Measurements from ENCODE around the gene ALPG. TPM values are rescaled to one million over a fixed set of nuclear protein-coding genes. Genes with fewer than 3 reads are reported as not detected.

The ALPG gene
- total and polyA plus RNA-seq, 2 of the 4 experiments (the other 2 are of a cell fraction): not detected

DNA sequence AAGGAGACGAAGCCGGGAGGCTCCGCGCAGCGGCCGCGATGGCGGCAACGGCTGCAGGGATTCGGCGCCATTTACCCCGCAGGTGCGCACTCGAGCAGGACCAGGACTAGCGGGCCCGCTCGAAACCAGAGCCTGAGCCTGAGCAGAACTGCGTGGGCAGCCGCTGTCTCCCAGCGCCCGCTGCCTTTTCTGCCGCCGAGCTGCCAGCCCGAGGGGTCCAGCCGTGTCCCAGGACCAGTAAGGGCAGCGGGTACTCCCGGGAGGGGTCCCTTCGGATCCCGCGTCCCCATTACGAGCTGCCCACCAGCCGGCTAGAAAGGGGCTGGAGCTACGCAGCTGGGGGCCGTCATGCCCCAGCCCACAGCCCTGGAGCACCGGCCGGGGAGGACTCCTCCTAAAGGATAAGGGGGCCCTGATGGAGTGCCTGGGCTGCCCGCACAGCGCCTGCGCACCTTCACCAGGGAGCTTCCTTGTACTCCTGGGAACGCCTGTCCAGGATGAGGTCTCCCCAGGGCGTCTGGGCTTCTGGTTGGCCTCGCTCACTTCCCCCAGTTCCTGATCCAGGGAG, 18.2 kb upstream of the ALPG start:
- TF ChIP-seq NFE2L2 (IDR thresholded peaks at IDR 0.05; ENCODE audit: low read depth, low read length): no peak
- no peak for TF ChIP-seq RFX5 (IDR thresholded peaks at IDR 0.05; ENCODE audit: low read depth, low read length)
- TF ChIP-seq, protein P1, sequence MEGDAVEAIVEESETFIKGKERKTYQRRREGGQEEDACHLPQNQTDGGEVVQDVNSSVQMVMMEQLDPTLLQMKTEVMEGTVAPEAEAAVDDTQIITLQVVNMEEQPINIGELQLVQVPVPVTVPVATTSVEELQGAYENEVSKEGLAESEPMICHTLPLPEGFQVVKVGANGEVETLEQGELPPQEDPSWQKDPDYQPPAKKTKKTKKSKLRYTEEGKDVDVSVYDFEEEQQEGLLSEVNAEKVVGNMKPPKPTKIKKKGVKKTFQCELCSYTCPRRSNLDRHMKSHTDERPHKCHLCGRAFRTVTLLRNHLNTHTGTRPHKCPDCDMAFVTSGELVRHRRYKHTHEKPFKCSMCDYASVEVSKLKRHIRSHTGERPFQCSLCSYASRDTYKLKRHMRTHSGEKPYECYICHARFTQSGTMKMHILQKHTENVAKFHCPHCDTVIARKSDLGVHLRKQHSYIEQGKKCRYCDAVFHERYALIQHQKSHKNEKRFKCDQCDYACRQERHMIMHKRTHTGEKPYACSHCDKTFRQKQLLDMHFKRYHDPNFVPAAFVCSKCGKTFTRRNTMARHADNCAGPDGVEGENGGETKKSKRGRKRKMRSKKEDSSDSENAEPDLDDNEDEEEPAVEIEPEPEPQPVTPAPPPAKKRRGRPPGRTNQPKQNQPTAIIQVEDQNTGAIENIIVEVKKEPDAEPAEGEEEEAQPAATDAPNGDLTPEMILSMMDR (conservative IDR thresholded peaks at IDR 0.05; ENCODE audit: low read depth, low read length): no peak
- no peak for TF ChIP-seq SMC3 (IDR thresholded peaks at IDR 0.05; ENCODE audit: low read depth, low read length)
- no peak for TF ChIP-seq MAZ (IDR thresholded peaks at IDR 0.05; ENCODE audit: borderline replicate concordance, low read depth, low read length)
- TF ChIP-seq POLR2A (IDR thresholded peaks at IDR 0.05; ENCODE audit: low read depth, low read length): no peak
- TF ChIP-seq MXI1 (IDR thresholded peaks at IDR 0.05; ENCODE audit: borderline replicate concordance, low read depth, low read length): no peak
- TF ChIP-seq CEBPB (IDR thresholded peaks at IDR 0.05; ENCODE audit: low read depth, low read length): no peak
- no peak for TF ChIP-seq RCOR1 (IDR thresholded peaks at IDR 0.05; ENCODE audit: insufficient replicate concordance, low read length)
- TF ChIP-seq, protein P2, sequence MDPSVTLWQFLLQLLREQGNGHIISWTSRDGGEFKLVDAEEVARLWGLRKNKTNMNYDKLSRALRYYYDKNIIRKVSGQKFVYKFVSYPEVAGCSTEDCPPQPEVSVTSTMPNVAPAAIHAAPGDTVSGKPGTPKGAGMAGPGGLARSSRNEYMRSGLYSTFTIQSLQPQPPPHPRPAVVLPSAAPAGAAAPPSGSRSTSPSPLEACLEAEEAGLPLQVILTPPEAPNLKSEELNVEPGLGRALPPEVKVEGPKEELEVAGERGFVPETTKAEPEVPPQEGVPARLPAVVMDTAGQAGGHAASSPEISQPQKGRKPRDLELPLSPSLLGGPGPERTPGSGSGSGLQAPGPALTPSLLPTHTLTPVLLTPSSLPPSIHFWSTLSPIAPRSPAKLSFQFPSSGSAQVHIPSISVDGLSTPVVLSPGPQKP (IDR thresholded peaks at IDR 0.05; ENCODE audit: borderline replicate concordance, low read depth, low read length): no peak
- ChIA-PET CTCF (no interaction called here), POLR2A (ENCODE audit: unreplicated experiment) (no interaction called here)
- no peak overlapping the region for H3K56ac ChIP-seq (ENCODE audit: extremely low read depth, insufficient read depth, low read length)
- dilution Hi-C loops (cut with HindIII; ENCODE audit: low sequenced_read_pairs, unreplicated experiment): no loop called here
- 3% methylated on average over 25 of the region's 42 CpGs; no CpG with 5 or more reads in 1 of the 2 experiments for WGBS, 2 experiments (ENCODE audit: extremely low coverage in 2 of 2, insufficient read length in 1 of 2)
- H3K79me1 ChIP-seq (ENCODE audit: low read depth in 1 of 2, low read length in 2 of 2): no peaks in the 10 kb centered on the region
- H2AK9ac ChIP-seq (replicated peaks; ENCODE audit: low read depth, low read length, poor library complexity): no peak overlapping the region
- H2BK120ac ChIP-seq (ENCODE audit: low read depth, low read length): no peak overlapping the region
- H2AK5ac ChIP-seq (ENCODE audit: low read depth, low read length): no peak overlapping the region
- H3K4me1 ChIP-seq (ENCODE audit: control insufficient read depth, insufficient read depth, low read length): peaks cover 3% of the 10 kb centered on the region; the same call in 1 of the 2 replicates
- no peak overlapping the region for H4K91ac ChIP-seq (ENCODE audit: insufficient read depth, low read depth, low read length)
- no peak for DNase-seq
- no peak overlapping the region for H3K18ac ChIP-seq (ENCODE audit: low read depth, low read length)
- peaks cover 72% of the 10 kb centered on the region for H3K27me3 ChIP-seq (ENCODE audit: control insufficient read depth, insufficient read depth, low read length)
- in situ Hi-C loops (cut with MboI; ENCODE audit: low sequenced_read_pairs): no loop called here
- no peak overlapping the region for H3K23ac ChIP-seq (ENCODE audit: low read depth, low read length)
- no peak for ATAC-seq (ENCODE audit: low read depth)
- H3K14ac ChIP-seq (replicated peaks; ENCODE audit: low read depth, low read length): no peak overlapping the region
- no peak overlapping the region for H4K5ac ChIP-seq (ENCODE audit: low read depth, low read length)
- H3K36me3 ChIP-seq (ENCODE audit: control insufficient read depth, insufficient read depth, low read length): no peaks in the 10 kb centered on the region
- no peak overlapping the region for H2BK5ac ChIP-seq (ENCODE audit: low read depth, low read length, poor library complexity, severe bottlenecking)
- H2AFZ ChIP-seq (replicated peaks; ENCODE audit: low read length, poor library complexity): peak overlapping the region; percentile 51
- H3K9ac ChIP-seq (ENCODE audit: low read depth, low read length): no peak overlapping the region
- no peak overlapping the region; the same call in 1 of the 2 replicates for H3K4me2 ChIP-seq (ENCODE audit: low read depth, low read length)
- H3K4me3 ChIP-seq (ENCODE audit: insufficient read depth, low read depth, low read length): no peak overlapping the region
- intact Hi-C loops (cut with micrococcal nuclease): loop anchor here (5.0 kb wide), 1 partner anchor 41 kb away; no protein-coding TSS in a partner anchor
- no peak overlapping the region for H2BK20ac ChIP-seq (ENCODE audit: low read depth, low read length)
- H3K9me1 ChIP-seq (ENCODE audit: insufficient read depth, low read length): no peaks in the 10 kb centered on the region
- peaks cover 2% of the 10 kb centered on the region; the same call in 1 of the 2 replicates for H3K9me3 ChIP-seq (ENCODE audit: control insufficient read depth, insufficient read depth, low read length)
- H4K8ac ChIP-seq (ENCODE audit: low read depth in 2 of 2, low read length in 2 of 2): no peak overlapping the region
- no peak overlapping the region for H3K27ac ChIP-seq (ENCODE audit: insufficient read depth, low read length)
- BruUV-seq (replicated peaks): no TSS peak
- no peak overlapping the region for H3K4ac ChIP-seq (ENCODE audit: low read depth, low read length)
- no peaks in the 10 kb centered on the region; the same call in 1 of the 2 replicates for H4K20me1 ChIP-seq (ENCODE audit: insufficient read depth, low read length)
- H2BK15ac ChIP-seq (ENCODE audit: low read depth, low read length): no peak overlapping the region
